WTC11 (cell line): Measurements from ENCODE around the gene SLC48A1. TPM values are rescaled to one million over a fixed set of nuclear protein-coding genes. Genes with fewer than 3 reads are reported as not detected.

ENCODE experiments used
- ATAC-seq: fragments of 200-7000 bp; cut with Tn5 transposase; 2 replicates; pipeline ENCODE4 v1.10.0; 2021; ENCODE audit warnings: mild to moderate bottlenecking, moderate library complexity
- CTCF ChIA-PET: fragments of 300-600 bp; sonication (Branson Sonifier 250); formaldehyde crosslinking; loops from one replicate; lab custom pipeline; 2021; ENCODE audit warnings: antibody characterized with exemption; lab: Charles Lee
- POLR2A ChIA-PET: fragments of 350-600 bp; sonication (Branson Sonifier 250); formaldehyde crosslinking; loops from one replicate; lab custom pipeline; 2021; ENCODE audit warnings: antibody characterized with exemption; lab: Charles Lee
- DNase-seq: peaks from one replicate; pipeline ENCODE4 v3.0.0; 2021; ENCODE audit warnings: low spot score
- H3K27ac Mint-ChIP-seq: 2 replicates; pipeline ENCODE4 v1.8.0; 2021; ENCODE audit warnings: mixed read lengths
- H3K27me3 Mint-ChIP-seq: 2 replicates; pipeline ENCODE4 v1.8.0; 2021; ENCODE audit warnings: low read depth, mild to moderate bottlenecking, moderate library complexity, mixed read lengths
- H3K36me3 Mint-ChIP-seq: 2 replicates; pipeline ENCODE4 v1.8.0; 2021; ENCODE audit warnings: mixed read lengths
- H3K4me1 Mint-ChIP-seq: 2 replicates; pipeline ENCODE4 v1.8.0; 2022; ENCODE audit warnings: mixed read lengths
- H3K4me3 Mint-ChIP-seq: 2 replicates; pipeline ENCODE4 v1.8.0; 2021; ENCODE audit warnings: mild to moderate bottlenecking, moderate library complexity, mixed read lengths
- H3K9me3 Mint-ChIP-seq: 2 replicates; pipeline ENCODE4 v1.8.0; 2021; ENCODE audit warnings: mixed read lengths
- EMX1 ChIP-seq: fragments of 250-450 bp; sonication (Bioruptor Pico); IDR thresholded peaks from 2 replicates; pipeline ENCODE4 v1.8.0; 2021; ENCODE audit warnings: mild to moderate bottlenecking
- GTF2I ChIP-seq: fragments of 250-450 bp; sonication (Bioruptor Pico); conservative IDR thresholded peaks from 2 replicates; pipeline ENCODE4 v1.4.0; 2021; ENCODE audit warnings: mild to moderate bottlenecking
- HMGA2 ChIP-seq: fragments of 250-450 bp; sonication (Bioruptor Pico); IDR thresholded peaks from 2 replicates; pipeline ENCODE4 v1.4.0; 2021; ENCODE audit warnings: mild to moderate bottlenecking, moderate library complexity
- MXD4 ChIP-seq: fragments of 250-450 bp; sonication (Bioruptor Pico); IDR thresholded peaks from 2 replicates; pipeline ENCODE4 v1.8.0; 2021; ENCODE audit warnings: mild to moderate bottlenecking, moderate library complexity, borderline replicate concordance
- NR3C1 ChIP-seq: sonication (generic); formaldehyde crosslinking; conservative IDR thresholded peaks from 2 replicates; pipeline ENCODE4 v1.8.1; 2023; ENCODE audit warnings: low read depth, mild to moderate bottlenecking, missing genetic modification reagents
- PRRX2 ChIP-seq: fragments of 250-450 bp; sonication (Bioruptor Pico); IDR thresholded peaks from 2 replicates; pipeline ENCODE4 v1.8.0; 2021; ENCODE audit warnings: mild to moderate bottlenecking
- RELA ChIP-seq: sonication (generic); formaldehyde crosslinking; IDR thresholded peaks from 2 replicates; pipeline ENCODE4 v1.8.1; 2022; ENCODE audit warnings: missing genetic modification reagents, mild to moderate bottlenecking, borderline replicate concordance
- ZNF423 ChIP-seq: fragments of 250-450 bp; sonication (Bioruptor Pico); IDR thresholded peaks from 2 replicates; pipeline ENCODE4 v2.1.2; 2022; ENCODE audit warnings: mild to moderate bottlenecking, moderate library complexity
- total RNA-seq: library from RNA; stranded (reverse); gene quantifications from 3 replicates; pipeline ENCODE4 v1.2.3, GENCODE V29; 2021
- TF ChIP-seq, protein P1 (sequence below): sonication (generic); formaldehyde crosslinking; IDR thresholded peaks from 2 replicates; pipeline ENCODE4 v1.8.1; 2022; ENCODE audit warnings: mild to moderate bottlenecking, missing genetic modification reagents, moderate library complexity, borderline replicate concordance
- TF ChIP-seq, protein P2 (sequence below): fragments of 250-450 bp; sonication (Bioruptor Pico); IDR thresholded peaks from 2 replicates; pipeline ENCODE4 v2.1.2; 2022; ENCODE audit warnings: mild to moderate bottlenecking, moderate library complexity
- TF ChIP-seq, protein P3 (sequence below): sonication (generic); formaldehyde crosslinking; IDR thresholded peaks from 2 replicates; pipeline ENCODE4 v1.8.0; 2022; ENCODE audit warnings: mild to moderate bottlenecking, missing genetic modification reagents
- TF ChIP-seq, protein P4 (sequence below): sonication (generic); formaldehyde crosslinking; IDR thresholded peaks from 2 replicates; pipeline ENCODE4 v1.8.0; 2022; ENCODE audit warnings: mild to moderate bottlenecking, missing genetic modification reagents
- TF ChIP-seq, protein P5 (sequence below): sonication (generic); formaldehyde crosslinking; IDR thresholded peaks from 2 replicates; pipeline ENCODE4 v1.8.0; 2022; ENCODE audit warnings: mild to moderate bottlenecking, missing genetic modification reagents
- TF ChIP-seq, protein P6 (sequence below): sonication (generic); formaldehyde crosslinking; conservative IDR thresholded peaks from 2 replicates; pipeline ENCODE4 v1.8.1; 2022; ENCODE audit warnings: mild to moderate bottlenecking, missing genetic modification reagents
- TF ChIP-seq, protein P7 (sequence below): fragments of 250-450 bp; sonication (Bioruptor Pico); conservative IDR thresholded peaks from 2 replicates; pipeline ENCODE4 v1.9.0; 2021; ENCODE audit warnings: mild to moderate bottlenecking
- TF ChIP-seq, protein P8 (sequence below): fragments of 250-450 bp; sonication (Bioruptor Pico); IDR thresholded peaks from 2 replicates; pipeline ENCODE4 v1.9.0; 2021; ENCODE audit warnings: mild to moderate bottlenecking
- TF ChIP-seq, protein P9 (sequence below): sonication (generic); formaldehyde crosslinking; IDR thresholded peaks from 2 replicates; pipeline ENCODE4 v1.8.1; 2023; ENCODE audit warnings: mild to moderate bottlenecking, missing genetic modification reagents

The SLC48A1 gene
- total RNA-seq, 1 experiment from 2014 or later: 13.8 TPM

DNA sequence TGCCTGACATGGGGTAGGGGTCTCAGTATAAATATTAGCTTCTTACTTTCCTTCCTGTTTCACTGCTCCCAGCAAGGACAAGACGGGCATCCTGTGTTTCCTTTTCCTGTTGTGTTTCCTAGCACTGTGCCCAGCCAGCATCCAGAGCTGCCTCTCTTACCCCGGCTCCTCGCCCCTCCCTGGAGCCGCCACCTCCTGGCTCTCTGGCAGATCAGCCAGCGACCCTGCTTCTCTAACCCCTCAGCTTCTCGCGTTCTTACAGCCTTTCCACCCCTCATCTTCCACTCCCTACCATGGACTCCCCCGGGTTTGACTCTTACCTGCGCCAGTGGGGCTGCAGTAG lies 28.8 kb downstream of the SLC48A1 start:
- DNase-seq (no peak), ATAC-seq (no peak)
- Mint-ChIP-seq H3K36me3 (peaks cover 3% of the 10 kb centered on the region; the same call in 1 of the 2 replicates), H3K4me1 (peaks cover 46% of the 10 kb centered on the region), H3K4me3 (no peak overlapping the region), H3K27me3 (no peaks in the 10 kb centered on the region), H3K27ac (peak overlapping the region; percentile 38; the same call in 1 of the 2 replicates), H3K9me3 (no peaks in the 10 kb centered on the region)
- ChIA-PET CTCF (interaction anchor here (0.9 to 14.9 kb wide), 18 partner anchors 10 to 148 kb away, joined by 3 to 408 read pairs (median 8); partner anchors contain the start of genes SLC48A1 and VDR), POLR2A (no interaction called here)
- TF ChIP-seq, protein P1, sequence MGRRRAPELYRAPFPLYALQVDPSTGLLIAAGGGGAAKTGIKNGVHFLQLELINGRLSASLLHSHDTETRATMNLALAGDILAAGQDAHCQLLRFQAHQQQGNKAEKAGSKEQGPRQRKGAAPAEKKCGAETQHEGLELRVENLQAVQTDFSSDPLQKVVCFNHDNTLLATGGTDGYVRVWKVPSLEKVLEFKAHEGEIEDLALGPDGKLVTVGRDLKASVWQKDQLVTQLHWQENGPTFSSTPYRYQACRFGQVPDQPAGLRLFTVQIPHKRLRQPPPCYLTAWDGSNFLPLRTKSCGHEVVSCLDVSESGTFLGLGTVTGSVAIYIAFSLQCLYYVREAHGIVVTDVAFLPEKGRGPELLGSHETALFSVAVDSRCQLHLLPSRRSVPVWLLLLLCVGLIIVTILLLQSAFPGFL (CRISPR knock-in tag): no peak
- no peak for TF ChIP-seq NR3C1 (CRISPR knock-in tag)
- TF ChIP-seq RELA: no peak
- TF ChIP-seq, protein P2, sequence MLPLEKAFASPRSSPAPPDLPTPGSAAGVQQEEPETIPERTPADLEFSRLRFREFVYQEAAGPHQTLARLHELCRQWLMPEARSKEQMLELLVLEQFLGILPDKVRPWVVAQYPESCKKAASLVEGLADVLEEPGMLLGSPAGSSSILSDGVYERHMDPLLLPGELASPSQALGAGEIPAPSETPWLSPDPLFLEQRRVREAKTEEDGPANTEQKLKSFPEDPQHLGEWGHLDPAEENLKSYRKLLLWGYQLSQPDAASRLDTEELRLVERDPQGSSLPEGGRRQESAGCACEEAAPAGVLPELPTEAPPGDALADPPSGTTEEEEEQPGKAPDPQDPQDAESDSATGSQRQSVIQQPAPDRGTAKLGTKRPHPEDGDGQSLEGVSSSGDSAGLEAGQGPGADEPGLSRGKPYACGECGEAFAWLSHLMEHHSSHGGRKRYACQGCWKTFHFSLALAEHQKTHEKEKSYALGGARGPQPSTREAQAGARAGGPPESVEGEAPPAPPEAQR (CRISPR knock-in tag): no peak
- TF ChIP-seq, protein P3, sequence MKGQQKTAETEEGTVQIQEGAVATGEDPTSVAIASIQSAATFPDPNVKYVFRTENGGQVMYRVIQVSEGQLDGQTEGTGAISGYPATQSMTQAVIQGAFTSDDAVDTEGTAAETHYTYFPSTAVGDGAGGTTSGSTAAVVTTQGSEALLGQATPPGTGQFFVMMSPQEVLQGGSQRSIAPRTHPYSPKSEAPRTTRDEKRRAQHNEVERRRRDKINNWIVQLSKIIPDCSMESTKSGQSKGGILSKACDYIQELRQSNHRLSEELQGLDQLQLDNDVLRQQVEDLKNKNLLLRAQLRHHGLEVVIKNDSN (CRISPR knock-in tag): no peak
- no peak for TF ChIP-seq HMGA2 (CRISPR knock-in tag)
- TF ChIP-seq, protein P4, sequence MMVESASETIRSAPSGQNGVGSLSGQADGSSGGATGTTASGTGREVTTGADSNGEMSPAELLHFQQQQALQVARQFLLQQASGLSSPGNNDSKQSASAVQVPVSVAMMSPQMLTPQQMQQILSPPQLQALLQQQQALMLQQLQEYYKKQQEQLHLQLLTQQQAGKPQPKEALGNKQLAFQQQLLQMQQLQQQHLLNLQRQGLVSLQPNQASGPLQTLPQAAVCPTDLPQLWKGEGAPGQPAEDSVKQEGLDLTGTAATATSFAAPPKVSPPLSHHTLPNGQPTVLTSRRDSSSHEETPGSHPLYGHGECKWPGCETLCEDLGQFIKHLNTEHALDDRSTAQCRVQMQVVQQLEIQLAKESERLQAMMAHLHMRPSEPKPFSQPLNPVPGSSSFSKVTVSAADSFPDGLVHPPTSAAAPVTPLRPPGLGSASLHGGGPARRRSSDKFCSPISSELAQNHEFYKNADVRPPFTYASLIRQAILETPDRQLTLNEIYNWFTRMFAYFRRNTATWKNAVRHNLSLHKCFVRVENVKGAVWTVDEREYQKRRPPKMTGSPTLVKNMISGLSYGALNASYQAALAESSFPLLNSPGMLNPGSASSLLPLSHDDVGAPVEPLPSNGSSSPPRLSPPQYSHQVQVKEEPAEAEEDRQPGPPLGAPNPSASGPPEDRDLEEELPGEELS (CRISPR knock-in tag): no peak
- no peak for TF ChIP-seq ZNF423 (CRISPR knock-in tag)
- TF ChIP-seq, protein P5, sequence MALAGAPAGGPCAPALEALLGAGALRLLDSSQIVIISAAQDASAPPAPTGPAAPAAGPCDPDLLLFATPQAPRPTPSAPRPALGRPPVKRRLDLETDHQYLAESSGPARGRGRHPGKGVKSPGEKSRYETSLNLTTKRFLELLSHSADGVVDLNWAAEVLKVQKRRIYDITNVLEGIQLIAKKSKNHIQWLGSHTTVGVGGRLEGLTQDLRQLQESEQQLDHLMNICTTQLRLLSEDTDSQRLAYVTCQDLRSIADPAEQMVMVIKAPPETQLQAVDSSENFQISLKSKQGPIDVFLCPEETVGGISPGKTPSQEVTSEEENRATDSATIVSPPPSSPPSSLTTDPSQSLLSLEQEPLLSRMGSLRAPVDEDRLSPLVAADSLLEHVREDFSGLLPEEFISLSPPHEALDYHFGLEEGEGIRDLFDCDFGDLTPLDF: no peak
- TF ChIP-seq, protein P6, sequence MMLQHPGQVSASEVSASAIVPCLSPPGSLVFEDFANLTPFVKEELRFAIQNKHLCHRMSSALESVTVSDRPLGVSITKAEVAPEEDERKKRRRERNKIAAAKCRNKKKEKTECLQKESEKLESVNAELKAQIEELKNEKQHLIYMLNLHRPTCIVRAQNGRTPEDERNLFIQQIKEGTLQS (CRISPR knock-in tag): no peak
- TF ChIP-seq, protein P7, sequence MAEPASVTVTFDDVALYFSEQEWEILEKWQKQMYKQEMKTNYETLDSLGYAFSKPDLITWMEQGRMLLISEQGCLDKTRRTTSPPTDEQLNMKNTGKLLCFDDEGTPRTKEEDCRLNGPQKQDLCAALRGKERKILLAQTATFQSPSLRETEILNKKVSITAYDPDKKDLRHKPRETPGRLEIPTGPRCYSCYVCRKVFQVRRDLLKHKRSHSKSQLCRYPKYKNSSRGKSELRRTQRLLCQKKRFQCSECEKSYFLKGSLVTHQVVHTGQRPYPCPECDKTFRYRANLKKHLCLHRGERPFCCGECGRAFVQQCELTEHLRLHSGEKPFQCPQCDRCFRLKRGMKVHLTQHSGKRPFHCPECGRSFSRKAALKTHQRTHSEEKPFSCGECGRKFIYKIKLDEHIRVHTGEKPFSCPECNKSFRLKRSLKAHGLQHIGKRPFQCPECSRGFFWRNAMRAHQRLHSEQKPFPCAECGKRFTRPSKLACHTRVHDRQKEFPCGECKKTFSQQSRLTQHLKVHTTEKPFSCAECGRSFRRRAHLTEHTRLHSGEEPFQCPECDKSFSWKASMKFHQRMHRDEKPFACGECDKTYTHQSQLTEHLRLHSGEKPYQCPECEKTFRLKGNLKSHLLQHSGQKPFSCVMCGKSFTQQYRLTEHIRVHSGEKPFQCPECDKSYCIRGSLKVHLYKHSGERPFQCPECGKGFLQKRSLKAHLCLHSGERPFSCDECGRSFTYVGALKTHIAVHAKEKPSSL (CRISPR knock-in tag): no peak
- TF ChIP-seq EMX1: no peak
- no peak for TF ChIP-seq PRRX2 (CRISPR knock-in tag)
- no peak for TF ChIP-seq GTF2I (CRISPR knock-in tag)
- TF ChIP-seq MXD4 (CRISPR knock-in tag): no peak
- TF ChIP-seq, protein P8, sequence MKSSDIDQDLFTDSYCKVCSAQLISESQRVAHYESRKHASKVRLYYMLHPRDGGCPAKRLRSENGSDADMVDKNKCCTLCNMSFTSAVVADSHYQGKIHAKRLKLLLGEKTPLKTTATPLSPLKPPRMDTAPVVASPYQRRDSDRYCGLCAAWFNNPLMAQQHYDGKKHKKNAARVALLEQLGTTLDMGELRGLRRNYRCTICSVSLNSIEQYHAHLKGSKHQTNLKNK: no peak
- TF ChIP-seq, protein P9, sequence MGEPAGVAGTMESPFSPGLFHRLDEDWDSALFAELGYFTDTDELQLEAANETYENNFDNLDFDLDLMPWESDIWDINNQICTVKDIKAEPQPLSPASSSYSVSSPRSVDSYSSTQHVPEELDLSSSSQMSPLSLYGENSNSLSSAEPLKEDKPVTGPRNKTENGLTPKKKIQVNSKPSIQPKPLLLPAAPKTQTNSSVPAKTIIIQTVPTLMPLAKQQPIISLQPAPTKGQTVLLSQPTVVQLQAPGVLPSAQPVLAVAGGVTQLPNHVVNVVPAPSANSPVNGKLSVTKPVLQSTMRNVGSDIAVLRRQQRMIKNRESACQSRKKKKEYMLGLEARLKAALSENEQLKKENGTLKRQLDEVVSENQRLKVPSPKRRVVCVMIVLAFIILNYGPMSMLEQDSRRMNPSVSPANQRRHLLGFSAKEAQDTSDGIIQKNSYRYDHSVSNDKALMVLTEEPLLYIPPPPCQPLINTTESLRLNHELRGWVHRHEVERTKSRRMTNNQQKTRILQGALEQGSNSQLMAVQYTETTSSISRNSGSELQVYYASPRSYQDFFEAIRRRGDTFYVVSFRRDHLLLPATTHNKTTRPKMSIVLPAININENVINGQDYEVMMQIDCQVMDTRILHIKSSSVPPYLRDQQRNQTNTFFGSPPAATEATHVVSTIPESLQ (CRISPR knock-in tag): no peak
